NCI-H1092 (cell line): Measurements from ENCODE around the gene CAND1.

Source experiments
- DNase-seq: peaks from one replicate; lab custom pipeline; 2025; lab: John Stamatoyannopoulos, UW

CAND1 gene

DNA sequence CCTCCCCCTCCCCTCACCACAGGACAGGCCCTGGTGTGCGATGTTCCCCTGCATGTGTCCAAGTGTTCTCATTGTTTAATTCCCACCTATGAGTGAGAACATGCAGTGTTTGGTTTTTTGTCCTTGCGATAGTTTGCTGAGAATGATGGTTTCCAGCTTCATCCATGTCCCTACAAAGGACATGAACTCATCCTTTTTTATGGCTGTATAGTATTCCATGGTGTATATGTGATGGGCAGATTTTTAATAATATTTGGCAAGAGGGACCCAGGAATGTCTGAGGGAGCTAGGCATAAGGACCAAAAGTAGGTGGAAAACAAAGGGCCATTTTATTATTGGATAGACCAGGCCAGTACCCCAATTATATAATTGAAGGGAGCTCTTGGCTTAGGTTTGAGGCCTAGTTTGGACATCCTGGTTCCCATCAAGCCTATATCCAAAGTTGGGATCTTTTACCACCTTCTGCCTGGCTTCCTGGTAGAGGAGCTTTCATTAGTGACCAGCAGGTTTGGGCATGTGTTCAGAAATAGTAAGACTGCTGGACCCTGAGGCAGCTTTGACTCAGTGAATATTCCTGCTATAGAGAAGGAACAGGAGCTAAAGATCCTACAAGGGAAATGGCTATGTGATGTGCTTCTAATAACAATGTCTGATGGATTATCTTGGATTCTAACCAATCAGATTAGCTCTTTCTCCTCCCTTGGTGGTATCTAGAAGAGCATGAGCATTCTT is 76.0 kb downstream of the CAND1 start:
- no peak for DNase-seq

DNA sequence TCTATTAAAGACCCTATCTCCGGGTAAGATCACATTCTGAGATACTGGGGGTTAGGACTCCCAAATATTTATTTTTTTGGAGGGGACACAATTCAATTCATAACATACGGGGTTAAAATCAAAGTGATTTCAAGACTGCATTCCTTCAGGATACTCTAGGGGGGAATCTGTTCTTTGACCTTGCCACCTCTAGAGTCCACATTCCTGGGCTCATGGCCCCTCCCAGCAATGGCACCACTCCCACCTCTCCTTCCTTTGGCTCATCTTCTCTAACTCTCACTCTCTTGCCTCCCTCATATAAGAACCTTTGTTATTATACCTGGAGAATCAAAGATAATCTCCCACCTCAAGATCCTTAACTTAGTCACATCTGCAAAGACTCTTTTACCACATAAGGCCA is 79.5 kb downstream of the CAND1 start:
- DNase-seq: no peak

DNA sequence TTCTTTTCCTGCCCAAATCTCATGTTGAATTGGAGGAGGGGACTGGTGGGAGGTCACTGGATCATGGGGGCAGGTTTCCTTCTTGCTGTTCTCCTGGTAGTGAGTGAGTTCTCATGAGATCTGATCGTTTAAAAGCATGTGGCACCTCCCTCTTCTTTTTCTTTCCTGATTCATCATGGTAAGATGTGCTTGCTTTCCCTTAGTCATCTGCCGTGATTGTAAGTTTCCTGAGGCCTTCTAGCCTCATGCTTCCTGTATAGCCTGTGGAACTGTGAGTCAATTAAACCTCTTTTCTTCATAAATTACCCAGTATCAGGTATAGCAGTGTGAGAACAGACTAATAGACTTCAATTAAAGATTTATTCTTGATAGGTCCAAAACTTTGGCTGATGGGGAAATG is 83.5 kb downstream of the CAND1 start:
- no peak for DNase-seq

DNA sequence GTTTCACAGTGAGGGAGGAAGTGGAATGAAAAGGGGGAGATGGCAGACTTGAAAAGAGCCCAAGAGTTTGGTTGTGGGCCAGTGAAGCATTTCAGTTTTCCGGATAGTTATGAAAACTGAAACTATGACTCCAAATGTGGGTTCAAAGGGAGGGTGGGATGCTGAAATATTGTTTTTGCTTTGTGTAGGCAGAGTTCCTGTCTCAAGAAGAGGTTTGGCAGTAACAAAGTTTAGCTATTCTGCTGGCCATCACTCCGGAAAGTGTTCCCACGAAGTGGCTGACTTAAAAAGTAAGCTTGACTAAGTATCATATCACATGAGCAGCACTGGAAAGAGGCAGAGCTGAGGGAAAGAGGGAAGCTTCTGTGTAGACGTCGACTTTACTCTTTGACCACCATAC is 85.2 kb downstream of the CAND1 start:
- no peak for DNase-seq

DNA sequence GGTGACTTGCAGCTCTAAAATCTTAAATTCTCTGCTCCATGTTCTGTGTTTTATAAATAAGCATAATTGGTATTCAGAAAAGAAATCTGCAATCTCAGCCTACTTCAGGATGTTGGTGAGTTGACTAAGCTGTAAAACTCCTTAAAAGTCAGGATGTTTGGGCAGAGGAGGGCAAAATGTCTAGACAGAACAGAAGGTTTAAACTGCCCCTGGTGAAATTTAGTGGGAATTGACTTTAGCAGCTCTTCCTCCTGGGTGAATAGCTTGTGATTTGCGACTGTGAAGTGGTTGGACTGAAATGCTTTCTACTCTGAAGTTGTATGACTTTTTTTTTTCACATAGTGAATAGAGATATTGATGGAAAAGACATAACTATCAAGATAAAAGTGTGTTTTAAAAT is 85.8 kb downstream of the CAND1 start:
- DNase-seq: no peak

DNA sequence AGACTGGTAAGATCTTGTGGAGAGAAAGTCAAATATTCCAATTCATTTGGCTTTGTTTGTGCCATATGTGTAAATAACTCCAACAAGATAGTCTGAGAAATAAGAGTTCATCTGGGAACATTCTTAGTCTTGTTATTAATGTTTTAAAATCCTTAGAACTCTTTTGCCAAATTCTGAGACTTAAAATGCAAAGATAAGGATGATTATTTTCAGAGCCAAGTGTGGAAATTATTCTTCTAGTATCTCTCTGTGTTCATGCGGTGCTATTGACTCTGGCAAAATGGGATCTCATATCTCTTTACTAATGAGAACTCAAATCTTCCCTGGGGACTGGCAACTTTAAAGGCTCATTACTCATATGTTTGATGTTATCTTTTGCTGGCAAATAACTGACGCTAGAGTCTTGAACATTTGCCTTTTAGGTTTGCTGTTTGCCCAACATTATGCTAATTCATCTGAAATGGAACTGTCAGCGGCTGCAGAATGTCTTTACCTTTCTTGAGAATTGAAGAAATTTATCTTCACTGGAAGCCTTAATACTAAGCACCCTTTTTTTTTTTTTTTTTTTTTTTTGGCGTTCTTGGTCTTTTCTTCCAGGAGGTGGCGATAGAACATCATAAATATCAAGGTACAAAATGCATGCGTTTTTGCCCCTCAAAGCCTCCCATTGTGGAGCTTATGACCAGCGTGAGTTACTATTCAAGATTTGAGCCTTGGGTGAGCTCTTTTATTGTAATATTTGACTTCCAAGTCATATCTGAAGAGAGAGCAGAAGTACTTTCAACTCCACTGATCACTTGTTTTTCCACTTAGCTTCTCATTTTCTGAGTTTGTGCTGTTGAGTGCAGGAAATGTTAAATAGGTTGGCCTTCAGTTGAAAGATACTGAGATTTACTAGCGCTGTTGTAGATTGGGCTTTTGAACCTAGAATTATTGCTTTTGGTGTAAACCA is 86.5 kb downstream of the CAND1 start:
- peak; percentile 53 for DNase-seq

DNA sequence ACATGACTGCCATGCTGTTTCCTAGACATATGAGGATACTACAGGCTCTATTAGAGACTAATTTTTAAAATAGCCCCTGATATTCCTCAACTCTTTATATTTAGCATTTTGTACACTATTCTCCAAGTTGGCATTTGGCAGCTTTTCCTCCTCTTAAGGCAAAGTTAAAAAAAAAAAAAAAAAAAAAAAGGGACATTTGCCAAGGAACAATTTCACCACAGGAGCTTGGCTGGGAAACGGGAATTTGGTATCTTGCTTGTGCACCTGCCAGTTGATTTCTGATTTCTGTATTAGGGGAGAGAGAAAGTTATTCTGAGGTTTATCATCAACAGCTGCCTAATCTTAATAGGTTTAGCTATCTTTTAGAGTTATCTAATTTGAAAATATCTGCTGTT is 87.2 kb downstream of the CAND1 start:
- peak; percentile 19 for DNase-seq

DNA sequence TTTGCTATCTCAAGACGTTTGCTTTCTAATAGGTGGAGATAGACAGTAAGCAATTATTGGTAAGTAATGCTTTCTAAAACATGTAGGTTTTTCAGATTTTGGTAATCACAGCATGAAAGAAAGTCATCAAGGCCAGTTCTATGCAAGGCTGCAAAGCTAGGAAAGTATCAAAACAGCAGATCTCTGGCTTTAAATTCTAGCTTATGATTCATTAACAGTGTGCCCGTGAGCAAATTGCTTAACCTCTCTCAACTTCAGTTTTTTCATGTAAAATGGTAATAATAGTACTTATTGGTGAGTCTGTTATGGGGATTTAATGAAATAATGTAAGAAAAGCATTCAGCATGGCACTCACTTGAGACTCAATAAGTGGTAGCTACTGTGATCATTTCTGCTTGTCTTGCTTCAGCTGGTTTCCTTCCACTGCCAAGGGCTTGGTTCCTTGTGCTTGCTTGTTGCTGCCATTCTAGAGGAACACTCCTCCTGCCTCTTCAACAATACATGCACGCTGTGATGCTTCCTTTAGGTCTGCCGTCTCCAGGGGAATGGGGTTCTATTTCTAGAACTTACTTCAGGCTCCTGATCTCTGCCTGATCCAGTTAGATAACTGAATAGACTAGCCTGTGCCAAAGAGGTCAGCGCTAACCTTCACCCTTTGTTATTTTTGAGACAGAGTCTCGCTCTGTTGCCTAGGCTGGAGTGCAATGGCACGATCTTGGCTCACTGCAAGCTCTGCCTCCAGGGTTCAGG is 88.4 kb downstream of the CAND1 start:
- no peak for DNase-seq

DNA sequence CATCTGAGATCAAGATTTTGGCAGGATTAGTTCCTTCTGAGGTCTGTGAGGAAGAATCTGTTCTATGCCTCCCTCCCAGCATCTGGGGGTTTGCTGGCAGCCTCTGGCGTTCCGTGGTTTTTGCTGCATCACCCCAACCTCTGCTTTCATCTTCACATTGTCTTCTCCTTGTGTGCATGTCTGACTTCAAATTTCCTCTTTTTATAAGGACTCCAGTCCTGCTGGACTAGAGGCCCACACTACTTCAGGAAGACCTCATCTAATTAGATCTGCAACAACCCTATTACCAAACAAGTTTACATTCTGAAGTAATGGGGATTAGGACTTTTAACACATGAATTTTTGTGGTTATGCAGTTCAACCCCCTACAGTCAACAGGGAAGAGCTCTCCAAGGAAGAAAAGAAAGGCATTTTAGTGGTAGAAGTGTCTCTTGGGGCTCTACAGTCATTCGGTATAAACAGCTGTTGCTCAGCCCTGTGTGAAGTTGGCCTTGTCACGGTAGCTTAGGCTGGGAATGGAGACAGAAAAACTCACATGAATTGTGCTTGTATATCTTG is 89.7 kb downstream of the CAND1 start:
- no peak for DNase-seq

DNA sequence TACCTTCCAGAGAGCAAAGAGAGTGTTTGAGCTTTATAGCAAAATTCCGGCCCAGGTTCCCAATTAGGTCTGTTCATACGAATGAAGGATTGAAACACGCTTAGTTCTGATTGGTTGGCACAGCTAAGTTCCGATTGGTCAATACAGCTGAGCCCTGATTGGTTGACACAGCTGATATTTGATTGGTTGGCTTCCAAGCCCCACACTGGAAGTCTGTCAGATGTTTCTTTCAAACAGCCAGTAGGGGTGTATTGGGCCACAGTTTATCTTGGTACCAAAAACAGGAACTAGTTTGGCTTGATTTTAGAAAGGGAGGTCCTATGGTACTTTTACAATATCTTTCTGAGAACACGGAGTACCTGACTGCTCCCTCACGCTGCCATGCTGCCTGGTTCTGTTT is 93.4 kb downstream of the CAND1 start:
- DNase-seq: no peak

DNA sequence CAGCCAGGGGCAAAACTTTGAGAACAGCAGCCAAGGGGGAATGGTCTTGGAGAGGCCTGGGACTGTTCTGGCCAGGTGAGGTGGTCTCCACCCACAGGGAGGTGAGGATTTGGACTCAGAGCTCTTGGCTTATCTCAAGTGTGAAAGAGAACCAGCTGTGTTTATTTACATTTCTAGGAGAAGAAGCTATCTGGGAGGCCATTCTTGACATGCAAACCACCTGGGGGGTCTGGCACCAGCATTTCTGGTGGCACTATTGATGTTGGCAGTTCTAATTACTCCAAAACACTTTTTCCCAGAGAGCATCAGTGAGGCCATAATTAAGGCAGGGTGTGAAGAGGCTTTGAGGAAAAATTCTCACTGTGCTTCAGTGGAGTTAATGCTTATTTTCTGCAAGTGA is 95.1 kb downstream of the CAND1 start:
- no peak for DNase-seq

DNA sequence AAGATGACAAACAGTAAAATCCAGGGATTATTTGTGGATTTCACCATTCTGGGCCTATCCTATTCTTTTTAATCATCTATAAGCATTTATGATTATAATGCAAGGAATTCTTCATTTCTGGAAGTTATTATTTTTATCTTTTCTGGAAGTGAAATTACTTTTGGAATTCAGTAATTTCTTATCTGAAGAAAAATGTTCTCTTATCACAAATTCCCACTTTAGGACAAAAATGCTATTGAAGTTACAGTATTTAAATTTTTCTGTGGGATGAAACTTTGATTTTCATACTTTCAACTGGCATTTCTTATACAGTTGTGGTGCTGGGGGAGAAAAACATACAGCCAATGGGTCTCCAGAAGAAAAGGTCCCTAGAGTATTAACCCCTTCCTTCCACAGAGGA is 96.0 kb downstream of the CAND1 start:
- DNase-seq: no peak

DNA sequence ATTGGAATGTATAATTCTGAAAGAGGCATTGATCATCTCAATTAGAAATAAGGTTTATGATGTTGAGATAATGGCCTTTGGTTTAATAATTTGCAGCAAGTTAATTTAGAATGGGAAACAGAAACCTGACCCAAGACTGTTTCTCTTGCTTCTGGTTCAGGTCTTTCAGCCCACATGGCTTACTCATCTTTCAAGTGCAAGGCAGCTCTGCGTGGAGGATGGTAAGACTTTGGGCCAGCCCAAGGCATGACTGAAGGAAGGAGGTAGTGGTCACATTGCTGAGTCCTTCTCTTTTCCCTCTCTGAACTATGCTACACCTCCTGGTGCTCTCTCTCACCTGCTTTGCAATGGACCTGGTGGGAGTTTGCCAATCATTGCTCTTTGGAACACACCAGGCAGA is 98.7 kb downstream of the CAND1 start:
- DNase-seq: no peak
